Prostate gland (tissue), 2 donors: Measurements from ENCODE around the gene TACC2. TPM values are rescaled to one million over a fixed set of nuclear protein-coding genes. Genes with fewer than 3 reads are reported as not detected.

Source experiments
- DNase-seq: peaks from one replicate; pipeline ENCODE4 v3.0.0-alpha.2; 2019; ENCODE audit warnings: low spot score
- H3K27ac ChIP-seq, 2 donors: fragments of 200-600 bp; sonication (generic); 2 replicates each; pipeline ENCODE4 v1.5.1; 2017 to 2019
- H3K27me3 ChIP-seq: fragments of 200-600 bp; sonication (generic); replicated peaks from 2 replicates; pipeline ENCODE4 v1.5.1; 2019; ENCODE audit not compliant: insufficient read depth
- H3K36me3 ChIP-seq, 2 donors: fragments of 200-600 bp; sonication (generic); 1 replicate in 1 of 2; 2 replicates in 1 of 2; pipeline versions ENCODE4 v1.5.1 to v1.8.1; 2017 to 2019
- H3K4me1 ChIP-seq: fragments of 200-600 bp; sonication (generic); replicated peaks from 2 replicates; pipeline ENCODE4 v1.5.1; 2019
- H3K4me3 ChIP-seq, 2 donors: fragments of 200-600 bp; sonication (generic); 2 replicates each; pipeline ENCODE4 v1.5.1; 2017 to 2019
- H3K9me3 ChIP-seq: fragments of 200-600 bp; sonication (generic); 2 replicates; pipeline ENCODE4 v1.5.1; 2017
- POLR2A ChIP-seq: fragments of 450-650 bp; IDR thresholded peaks from one replicate; pipeline ENCODE4 v1.6.1; 2016; ENCODE audit warnings: antibody characterized with exemption, mild to moderate bottlenecking
- POLR2AphosphoS5 ChIP-seq: sonication (generic); formaldehyde crosslinking; IDR thresholded peaks from one replicate; pipeline ENCODE4 v1.6.1; 2017; ENCODE audit warnings: antibody characterized with exemption
- WGBS: methylation state at CpG from one replicate; pipeline ENCODE4 v1.1.5; 2018; 5-methylcytosine and 5-hydroxymethylcytosine counted together
- intact Hi-C: fragments of 100-400 bp; cut with DNase I; formaldehyde crosslinking; loops from one replicate; pipeline ENCODE4 v1.14.2; 2022
- total RNA-seq, 2 donors: library from RNA; depleted of rRNA; stranded (reverse); fragments of >200 nt; gene quantifications; one replicate each; pipeline ENCODE4 v1.1.0, GENCODE V29; 2016
- TF ChIP-seq, protein P1 (sequence below), 4 experiments: fragments of 200-600 bp in 2 of 4; fragments of 450-650 bp in 2 of 4; sonication (generic) in 2 of 4; IDR thresholded peaks; 1 replicate in 3 of 4; 2 replicates in 1 of 4; pipeline ENCODE4 v1.5.1; 2016 to 2019; ENCODE audit warnings: antibody characterized with exemption in 4 of 4, mild to moderate bottlenecking in 2 of 4, moderate library complexity in 2 of 4

The TACC2 gene
- total RNA-seq, 2 donors from 2014 or later = 101 to 140 TPM

DNA sequence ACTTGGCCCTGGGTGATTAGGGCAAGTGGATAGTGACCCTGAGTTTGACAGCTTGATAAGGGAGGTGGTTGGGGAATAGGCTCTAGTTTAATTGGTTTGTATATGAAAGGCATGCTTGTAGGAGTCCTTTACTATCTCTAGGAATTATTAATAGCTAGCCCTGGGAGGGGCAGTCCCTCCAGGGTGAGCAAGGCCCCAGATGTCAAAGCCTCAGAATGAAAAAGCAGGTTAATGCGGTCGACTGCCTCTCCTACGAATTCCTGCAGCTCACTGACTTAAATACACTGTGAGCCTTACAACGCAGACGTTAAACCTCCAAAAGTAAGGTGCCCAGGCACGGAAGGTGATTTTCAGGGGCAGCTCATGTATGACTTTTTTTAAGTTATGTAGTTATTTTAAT is 276.9 kb downstream of the TACC2 start:
- no peaks in the 10 kb centered on the region for H3K9me3 ChIP-seq
- no peak for DNase-seq
- H3K4me1 ChIP-seq = no peaks in the 10 kb centered on the region
- WGBS = 83% methylated on average over 6 of the region's 6 CpGs
- no peaks in the 10 kb centered on the region for H3K27me3 ChIP-seq
- TF ChIP-seq POLR2A (no peak), POLR2AphosphoS5 (no peak)
- TF ChIP-seq, protein P1, sequence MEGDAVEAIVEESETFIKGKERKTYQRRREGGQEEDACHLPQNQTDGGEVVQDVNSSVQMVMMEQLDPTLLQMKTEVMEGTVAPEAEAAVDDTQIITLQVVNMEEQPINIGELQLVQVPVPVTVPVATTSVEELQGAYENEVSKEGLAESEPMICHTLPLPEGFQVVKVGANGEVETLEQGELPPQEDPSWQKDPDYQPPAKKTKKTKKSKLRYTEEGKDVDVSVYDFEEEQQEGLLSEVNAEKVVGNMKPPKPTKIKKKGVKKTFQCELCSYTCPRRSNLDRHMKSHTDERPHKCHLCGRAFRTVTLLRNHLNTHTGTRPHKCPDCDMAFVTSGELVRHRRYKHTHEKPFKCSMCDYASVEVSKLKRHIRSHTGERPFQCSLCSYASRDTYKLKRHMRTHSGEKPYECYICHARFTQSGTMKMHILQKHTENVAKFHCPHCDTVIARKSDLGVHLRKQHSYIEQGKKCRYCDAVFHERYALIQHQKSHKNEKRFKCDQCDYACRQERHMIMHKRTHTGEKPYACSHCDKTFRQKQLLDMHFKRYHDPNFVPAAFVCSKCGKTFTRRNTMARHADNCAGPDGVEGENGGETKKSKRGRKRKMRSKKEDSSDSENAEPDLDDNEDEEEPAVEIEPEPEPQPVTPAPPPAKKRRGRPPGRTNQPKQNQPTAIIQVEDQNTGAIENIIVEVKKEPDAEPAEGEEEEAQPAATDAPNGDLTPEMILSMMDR (IDR thresholded peaks at IDR 0.05) = no peak
- H3K36me3 ChIP-seq = no peaks in the 10 kb centered on the region
- no peak overlapping the region for H3K4me3 ChIP-seq
- intact Hi-C loops = no loop called here
- no peak overlapping the region for H3K27ac ChIP-seq

DNA sequence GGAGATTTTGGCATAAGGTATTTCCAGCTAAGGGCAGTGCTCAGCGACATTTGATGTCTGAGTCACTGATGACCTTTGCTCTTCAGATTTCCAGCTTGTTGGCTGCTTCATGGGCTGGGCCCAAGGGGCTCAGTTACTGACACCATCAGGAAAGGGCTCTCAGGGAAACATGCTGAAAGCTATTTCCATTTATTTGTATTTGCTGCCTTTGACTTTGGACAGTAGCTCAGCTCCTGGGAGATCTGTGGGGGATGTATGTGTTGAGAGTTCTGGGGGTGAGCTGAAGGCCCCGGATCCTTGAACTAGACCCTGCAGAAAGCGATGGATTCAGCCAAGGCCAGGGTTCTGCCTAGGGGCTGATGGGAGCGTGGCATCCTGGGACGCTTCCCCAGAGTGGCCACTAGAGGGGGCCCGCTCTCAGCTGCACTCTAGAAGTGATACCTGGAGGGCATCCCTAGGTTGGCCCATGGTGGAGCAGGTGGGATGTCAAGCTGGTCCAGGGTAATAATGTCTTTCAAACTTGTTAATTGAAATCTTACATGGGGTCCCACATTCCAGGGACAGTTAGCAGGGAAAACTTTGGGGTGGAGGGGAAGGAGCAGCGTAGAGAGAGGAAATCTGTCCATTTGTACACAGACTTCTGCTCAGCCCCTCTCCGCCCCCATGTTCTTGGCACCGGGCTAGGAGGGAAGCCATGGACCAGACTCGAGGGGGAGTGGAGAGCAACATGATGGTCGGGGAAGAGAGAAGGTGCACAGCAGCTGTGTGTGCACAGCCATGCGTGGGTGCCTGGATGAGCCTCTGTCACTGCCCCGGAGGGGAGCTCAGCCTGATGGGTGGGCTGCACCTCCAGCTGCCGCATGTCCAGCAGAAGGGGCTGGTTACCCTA is 279.1 kb downstream of the TACC2 start:
- intact Hi-C loops = no loop called here

DNA sequence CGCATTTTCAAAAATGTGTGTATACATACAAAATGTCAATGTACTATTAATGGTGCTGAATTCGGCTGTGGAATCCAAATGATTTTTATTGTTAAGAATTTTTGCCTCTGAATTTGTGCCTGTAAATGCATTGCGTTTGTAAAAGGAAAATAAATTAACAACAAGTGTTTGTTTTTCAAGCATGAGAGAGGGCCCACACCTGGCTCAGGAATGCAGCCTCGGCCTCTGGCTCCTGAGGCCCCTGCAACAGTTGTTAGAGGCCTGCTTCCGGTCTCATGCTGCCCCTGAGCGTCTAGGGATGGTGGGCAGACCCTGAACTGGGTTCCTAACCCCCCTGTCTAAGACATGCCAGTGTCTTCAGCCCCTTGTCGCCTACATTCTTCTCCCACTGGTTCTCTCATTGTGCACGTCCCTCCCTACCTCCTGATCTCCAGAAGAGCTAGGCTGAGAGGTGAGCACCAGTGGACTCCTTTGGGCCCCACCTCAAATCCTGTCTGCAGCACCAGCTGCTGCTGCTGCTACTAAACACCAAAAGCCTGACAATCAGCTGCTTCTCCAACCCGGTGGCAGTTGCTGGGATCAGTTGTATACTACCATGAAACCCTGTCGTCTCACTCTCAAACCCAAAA is 280.2 kb downstream of the TACC2 start:
- 66% methylated on average over 10 of the region's 10 CpGs for WGBS
- Histone ChIP-seq H3K4me3 (no peak overlapping the region), H3K27me3 (no peaks in the 10 kb centered on the region), H3K27ac (no peak overlapping the region), H3K4me1 (no peaks in the 10 kb centered on the region), H3K9me3 (no peaks in the 10 kb centered on the region), H3K36me3 (no peaks in the 10 kb centered on the region)
- intact Hi-C loops = no loop called here
- DNase-seq = no peak
- TF ChIP-seq POLR2A (no peak), POLR2AphosphoS5 (no peak)
- TF ChIP-seq, protein P1 (IDR thresholded peaks at IDR 0.05) = no peak

More for the DNA sequence above, 279.1 kb downstream of the TACC2 start:
- no peak for TF ChIP-seq POLR2A
- TF ChIP-seq, protein P1 (IDR thresholded peaks at IDR 0.05) = peak; percentile 58 to 83 (median 65)
- no peak for TF ChIP-seq POLR2AphosphoS5
- Histone ChIP-seq H3K4me3 (no peak overlapping the region), H3K27ac (no peak overlapping the region), H3K36me3 (no peaks in the 10 kb centered on the region), H3K27me3 (no peaks in the 10 kb centered on the region), H3K9me3 (no peaks in the 10 kb centered on the region), H3K4me1 (no peaks in the 10 kb centered on the region)
- WGBS = 66% methylated on average over 14 of the region's 14 CpGs
- DNase-seq = no peak

DNA sequence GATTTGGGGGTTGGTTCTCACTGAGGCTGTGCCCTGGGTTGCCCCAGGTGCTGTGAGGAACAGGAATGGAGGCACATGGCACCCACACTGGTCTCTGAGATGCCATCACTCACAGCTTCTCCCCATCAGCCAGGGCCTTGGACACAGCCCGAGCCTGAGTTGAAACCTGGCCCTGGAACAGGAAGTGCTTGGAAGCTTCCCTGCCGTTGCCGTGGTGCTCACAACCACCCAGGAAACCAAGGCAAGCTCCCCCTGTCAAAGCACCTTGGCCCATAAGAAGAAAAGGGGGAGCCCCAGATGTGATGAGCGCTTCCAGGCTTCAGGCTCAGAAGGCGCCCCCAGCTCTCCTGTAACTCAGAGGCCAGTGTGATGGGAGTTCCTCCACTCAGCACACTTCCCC is 282.1 kb downstream of the TACC2 start, which contains the start of gene BTBD16:
Gene BTBD16 (plus strand): TSS at position 221 of the 400 bp plus-strand sequence. CDS start 3,786 bp downstream, outside the sequence.
- no peak for DNase-seq
- Histone ChIP-seq H3K4me3 (no peak within 1 kb of the TSS), H3K27ac (no peak within 1 kb of the TSS), H3K27me3 (no peaks in the 10 kb centered on the region), H3K4me1 (no peaks in the 10 kb centered on the region), H3K9me3 (no peaks in the 10 kb centered on the region), H3K36me3 (no peaks in the 10 kb centered on the region)
- intact Hi-C loops = no loop called here
- TF ChIP-seq POLR2AphosphoS5 = no peak
- TF ChIP-seq, protein P1 (IDR thresholded peaks at IDR 0.05) = no peak
- no peak for TF ChIP-seq POLR2A
- 52% methylated on average over 5 of the region's 5 CpGs for WGBS
